UCSD-AML1 (cell line): ENCODE results near the gene DUS3L.
A peak's percentile ranks its signal among the peaks of the same experiment; 100 is the strongest.

Source experiments
- DNase-seq: peaks from one replicate; lab custom pipeline; 2025; ENCODE audit not compliant: unreplicated experiment; lab: John Stamatoyannopoulos, UW

The DUS3L gene

DNA sequence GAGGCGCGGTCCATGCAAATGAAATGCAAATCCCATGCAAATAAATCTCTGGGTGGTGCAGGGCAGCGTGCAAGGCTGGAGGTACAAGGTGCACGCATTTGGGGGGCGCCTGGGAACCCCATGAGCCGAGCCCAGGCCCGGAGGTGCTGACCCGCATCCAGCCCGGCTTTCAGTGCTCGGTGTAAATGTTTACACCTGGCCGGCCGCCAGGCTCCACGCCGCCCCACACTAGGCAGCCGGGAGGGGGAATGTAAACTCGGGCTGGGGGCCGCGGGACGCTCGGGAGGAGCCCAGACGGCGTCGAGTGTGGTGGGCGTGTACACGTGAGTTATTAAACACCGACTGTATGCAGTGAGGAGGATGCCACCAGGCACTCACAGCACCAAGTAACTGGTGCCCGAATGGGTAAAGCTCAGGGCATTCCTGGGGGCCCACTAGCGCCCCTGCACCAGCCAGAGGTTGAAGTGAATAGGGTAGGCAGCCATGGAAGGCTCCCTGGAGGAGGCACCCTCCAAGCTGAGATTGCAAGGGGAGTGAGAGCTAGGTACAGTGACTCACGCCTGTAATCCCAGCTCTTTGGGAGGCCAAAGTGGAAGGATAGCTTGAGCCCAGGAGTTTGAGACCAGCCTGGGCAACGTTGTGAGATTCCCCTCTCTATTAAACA lies 31.4 kb upstream of the DUS3L start:
- no peak for DNase-seq

DNA sequence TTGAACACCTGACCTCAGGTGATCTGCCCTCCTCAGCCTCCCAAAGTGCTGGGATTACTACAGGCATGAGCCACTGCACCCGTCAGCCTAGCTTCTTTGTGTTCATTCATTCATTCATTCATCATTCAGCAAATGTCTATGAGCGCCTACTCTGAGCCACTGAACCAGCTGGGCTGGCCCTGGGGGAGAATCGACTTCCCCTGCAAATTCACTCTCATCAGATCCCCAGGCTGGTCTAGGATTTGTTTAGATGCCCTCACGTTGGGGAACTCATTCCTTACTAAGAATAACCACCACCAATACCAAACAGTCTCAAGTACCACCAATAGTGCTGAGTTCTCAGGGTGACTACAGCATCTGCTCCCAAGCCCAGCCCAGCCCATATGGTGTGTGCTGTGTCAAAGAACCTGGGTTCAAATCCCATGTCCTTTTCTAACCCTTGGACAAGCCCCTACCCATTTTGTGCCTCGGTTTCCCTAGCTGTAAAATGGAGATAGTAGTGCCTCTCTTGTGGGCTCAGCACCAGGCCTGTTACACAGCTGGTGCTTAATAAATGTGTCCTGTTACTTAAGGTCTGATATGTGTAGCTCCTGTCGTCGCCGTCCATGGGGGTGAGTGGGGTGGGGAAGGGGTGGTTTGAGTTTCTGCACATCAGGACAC lies 30.7 kb upstream of the DUS3L start:
- no peak for DNase-seq

DNA sequence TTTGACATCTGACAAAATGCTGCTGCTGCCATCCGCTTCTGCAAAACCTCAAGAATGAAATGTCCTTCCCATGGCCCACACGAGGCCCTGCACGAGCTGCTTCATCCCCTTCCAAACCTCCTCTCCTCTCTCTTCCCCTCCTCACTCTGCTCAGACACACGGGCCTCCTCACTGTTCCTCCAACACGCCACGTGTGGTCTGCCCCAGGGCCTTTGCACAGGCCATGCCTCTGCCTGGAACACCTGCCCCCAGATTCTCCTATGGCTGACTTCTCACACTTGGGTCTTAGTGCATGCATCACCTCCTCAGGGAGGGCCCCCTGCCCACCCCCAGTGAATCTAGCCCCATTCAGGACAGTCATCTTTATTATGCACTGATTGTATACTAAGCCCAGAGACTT lies 29.8 kb upstream of the DUS3L start:
- no peak for DNase-seq

DNA sequence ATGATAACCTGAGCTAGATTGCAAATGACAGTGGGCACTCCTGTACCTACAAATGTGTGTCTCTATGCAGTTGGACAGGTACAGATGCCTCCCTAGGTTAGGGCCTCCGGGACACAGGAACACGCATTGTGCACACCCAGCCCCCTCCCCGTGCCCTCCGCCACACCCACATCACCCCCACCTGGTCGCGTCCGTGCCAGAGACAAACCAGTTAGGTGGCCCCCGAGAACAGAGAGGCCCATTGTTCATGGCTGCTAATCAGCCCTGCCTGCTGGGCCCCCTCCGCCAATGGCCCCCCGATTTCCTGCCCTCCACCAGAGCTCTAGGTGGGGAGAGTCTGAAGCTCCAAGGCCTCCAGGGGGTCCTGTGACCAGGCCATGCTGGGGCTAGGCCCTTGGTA lies 27.6 kb upstream of the DUS3L start:
- DNase-seq: no peak

DNA sequence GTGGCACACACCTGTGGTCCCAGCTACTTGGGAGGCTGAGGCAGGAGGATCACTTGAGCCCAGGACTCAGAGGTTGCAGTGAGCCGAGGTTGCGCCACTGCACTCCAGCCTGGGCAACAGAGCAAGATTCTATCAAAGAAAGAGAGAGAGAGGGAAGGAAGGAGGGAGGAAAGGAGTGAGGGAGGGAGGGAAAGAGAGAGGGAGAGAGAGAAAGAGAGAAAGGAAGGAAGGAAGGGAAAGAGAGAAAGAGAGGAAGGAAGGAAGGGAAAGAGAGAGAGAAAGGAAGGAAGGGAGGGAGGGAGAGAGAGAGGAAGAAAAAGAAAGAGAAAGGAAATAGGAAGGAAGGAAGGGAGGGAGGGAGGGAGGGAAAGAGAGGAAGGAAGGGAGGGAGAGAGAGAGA lies 26.3 kb upstream of the DUS3L start:
- no peak for DNase-seq

DNA sequence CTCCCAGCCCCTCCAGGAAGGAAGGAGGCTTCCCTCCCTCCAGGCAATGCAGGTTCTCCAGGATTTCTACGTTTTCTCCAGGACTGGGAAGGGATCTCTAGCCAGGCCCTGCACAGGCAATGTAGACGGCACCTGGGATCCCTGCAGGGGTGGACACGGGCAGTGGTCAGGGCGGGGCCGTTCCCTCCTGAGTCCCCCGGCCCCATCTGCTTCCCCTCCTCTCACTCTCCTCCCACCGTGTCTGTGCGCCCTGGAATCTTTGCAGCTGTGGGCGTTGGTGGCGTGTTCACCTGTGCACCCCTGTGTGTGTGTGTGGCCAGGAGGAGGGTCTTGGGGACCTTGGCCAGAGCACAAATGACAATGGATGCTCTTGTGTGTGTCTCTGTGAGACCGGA lies 23.9 kb upstream of the DUS3L start:
- no peak for DNase-seq

DNA sequence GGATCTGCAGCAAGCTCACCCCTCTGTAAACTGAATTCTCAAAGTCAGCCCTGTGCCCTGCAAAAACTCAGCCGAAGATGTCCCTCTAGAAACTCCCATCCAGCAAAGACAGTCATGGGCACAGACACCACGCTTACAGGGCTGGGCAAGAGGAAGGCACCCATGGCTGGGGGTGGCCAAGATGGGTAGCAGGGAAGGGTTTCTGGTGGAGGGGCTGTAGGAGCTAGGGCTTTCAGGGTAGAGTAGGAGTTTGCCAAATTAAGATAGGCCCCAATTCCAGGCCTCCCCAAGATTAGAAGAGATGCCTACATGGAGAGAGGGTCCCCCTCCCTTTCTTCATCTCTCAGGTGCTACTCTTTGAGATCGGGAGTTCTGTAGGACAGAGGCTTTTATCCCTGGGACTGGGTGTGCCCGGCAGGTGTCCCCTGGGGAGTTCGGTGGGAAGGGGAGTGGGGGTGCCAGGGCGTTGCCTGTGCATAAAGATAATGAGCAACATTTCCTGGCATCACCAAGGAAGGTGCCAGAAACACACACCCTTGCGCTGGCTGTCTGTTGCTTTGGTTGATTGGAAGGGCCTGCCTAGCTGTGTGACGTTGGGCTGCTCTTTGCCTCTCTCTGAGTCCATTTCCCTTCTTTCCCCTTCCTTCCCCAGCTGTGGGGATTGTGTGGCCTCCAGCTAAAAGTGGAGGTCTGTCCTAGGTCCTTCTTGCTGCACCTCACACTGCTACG lies 23.3 kb upstream of the DUS3L start:
- DNase-seq: no peak

DNA sequence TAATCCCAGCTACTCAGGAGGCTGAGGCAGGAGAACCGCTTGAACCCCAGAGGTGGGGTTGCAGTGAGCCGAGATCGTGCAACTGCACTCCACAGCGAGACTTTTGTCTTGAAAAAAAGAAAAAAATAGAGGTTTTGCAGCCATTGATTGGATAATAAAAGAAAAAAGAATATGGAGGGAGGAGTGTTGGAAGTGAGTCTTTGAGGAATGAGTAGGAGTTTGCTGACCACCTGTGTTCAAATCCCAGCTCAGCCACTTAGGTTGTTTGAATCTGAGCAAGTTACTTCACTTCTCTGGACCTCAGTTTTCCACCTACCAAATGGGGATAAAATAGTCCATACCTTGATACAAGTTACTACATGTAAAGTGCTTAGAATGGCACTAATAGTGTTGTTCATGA lies 20.2 kb upstream of the DUS3L start:
- DNase-seq: no peak

DNA sequence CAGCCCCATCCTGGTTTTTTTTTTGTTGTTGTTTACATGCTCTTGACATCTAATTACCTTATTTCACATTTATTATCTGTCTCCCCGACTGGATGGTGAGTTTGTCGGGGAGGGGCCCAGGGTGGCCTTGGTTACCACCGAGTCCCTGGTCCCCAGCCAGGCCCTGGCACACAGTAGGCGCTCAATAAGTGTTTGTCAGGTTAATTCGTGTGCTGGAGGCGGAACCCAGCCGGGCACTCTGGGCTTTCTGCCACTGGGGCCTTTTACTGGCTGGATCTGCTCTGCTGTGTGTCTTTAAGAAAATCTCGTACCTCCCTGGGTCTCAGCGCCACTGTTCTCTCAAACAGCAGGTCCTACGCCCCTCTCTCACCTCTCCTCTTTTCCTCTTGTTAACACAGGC lies 18.5 kb upstream of the DUS3L start:
- DNase-seq: no peak

DNA sequence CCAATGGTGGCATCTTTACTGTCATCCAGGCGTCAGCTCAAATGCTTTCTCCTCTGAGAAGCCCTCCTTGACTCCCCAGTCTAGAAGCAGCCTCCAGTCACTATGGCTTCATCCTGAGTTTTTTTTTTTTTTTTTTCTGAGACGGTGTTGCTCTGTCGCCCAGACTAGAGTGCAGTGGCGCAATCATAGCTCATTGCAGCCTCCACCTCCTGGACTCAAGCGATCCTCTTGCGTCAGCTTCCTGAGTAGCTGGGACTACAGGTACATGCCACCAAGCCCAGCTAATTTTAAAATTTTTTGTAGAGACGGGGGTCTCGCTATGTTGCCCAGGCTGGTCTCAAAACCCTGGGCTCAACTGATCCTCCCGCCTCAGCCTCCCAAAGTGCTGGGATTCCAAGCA lies 18.1 kb upstream of the DUS3L start:
- DNase-seq: no peak

DNA sequence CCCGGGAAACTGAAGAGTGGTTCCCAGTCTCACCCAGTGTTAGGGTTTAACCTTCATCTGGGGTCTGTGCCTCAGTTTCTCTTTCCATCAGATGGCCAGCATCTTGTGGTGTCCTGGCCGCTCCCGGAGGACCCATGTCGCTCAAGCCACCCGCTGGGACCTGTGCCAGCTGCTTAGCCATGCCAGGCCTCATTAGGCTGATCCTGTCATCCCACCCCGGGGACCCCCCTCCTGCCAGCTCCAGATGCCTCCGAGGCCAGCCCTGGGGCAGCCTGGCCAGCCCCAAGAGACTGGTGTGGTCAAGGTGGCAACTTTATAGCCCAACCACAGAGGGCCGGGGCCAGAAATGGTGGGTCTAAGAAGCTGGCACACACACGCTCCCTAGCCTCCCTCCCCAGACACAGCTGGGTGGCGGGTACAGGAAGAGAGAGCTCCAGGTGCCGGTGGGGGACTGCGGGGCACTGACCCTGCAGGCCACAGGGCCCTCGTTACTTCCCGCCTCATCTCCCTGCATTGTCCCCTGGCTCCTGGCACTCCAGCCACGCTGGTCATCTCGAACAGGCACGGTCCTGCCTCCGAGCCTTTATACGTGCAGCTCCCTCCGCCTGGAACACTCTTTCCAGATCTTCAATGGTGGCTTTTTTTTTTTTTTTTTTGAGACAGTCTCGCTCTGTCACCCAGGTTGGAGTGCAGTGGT lies 17.3 kb upstream of the DUS3L start:
- no peak for DNase-seq

DNA sequence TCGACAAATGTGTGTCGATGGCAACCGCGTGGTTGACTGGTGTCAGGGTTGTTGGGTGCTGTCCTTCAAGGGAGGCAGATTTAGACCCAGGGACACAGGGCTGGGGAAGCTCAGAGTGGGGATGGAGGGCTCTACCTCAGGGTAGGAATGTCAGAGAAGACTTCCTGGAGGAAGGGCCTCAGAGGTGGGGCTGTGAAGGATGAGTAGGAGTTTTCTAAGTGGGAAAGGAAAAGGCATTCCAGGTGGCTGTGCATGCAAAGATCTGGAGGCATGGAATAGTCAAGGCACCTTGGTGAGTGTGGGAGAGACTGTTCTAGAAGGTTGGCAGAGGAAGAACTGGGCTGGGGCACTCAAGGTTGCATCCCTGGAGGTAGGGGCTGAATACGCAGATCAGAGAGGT lies 15.9 kb upstream of the DUS3L start:
- DNase-seq: no peak

DNA sequence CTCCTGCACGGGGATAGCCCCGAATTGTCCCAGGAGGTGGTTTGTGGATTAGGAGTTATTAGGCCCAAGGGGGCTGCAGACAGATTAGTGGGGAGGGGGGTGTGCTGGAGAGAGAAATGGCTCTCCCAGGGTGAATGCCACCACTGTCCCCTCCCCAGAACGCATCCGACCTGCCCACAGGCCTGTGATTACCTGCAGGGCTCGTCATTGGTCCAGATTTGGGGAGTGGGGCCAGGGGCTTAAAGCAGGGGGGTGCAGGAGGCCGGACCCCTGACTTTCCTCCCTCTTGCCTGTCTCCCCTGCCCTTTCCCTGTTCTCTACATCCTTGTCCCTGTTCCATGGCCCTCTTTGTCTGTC lies 15.1 kb upstream of the DUS3L start:
- no peak for DNase-seq

DNA sequence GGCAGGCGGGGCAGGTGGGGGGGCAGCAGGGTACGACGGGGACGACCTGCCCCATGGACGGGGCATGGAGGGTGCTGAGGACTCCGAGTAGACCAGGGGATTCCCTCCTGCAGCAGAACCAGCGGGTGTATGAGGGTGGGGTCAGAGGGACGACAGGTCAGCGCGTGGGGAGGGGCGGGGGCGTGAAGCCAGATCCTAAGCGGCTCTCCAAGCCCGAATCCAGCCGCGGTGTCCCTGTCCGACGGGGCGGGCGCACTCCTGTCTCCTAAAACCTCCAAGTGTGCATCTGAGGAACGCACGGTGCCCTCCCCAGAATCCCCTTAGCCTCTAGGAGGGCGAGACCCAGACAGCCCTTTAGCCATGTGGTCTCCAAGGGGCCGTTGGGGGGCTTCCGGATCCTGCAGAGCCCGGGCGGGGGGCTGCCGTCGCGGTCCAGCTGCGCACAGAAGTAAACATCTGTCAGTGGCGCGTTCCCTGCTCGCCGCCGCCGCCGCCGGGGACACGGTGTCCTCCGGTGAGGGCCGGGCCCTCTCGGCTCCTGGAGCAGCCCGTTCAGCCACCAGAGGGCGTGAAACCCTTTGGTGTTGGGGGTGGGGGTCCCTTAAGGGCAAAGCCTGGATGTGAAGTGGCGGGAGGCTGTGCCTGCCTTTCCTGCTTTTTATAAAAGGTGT lies 14.6 kb upstream of the DUS3L start:
- peak; percentile 69 for DNase-seq

DNA sequence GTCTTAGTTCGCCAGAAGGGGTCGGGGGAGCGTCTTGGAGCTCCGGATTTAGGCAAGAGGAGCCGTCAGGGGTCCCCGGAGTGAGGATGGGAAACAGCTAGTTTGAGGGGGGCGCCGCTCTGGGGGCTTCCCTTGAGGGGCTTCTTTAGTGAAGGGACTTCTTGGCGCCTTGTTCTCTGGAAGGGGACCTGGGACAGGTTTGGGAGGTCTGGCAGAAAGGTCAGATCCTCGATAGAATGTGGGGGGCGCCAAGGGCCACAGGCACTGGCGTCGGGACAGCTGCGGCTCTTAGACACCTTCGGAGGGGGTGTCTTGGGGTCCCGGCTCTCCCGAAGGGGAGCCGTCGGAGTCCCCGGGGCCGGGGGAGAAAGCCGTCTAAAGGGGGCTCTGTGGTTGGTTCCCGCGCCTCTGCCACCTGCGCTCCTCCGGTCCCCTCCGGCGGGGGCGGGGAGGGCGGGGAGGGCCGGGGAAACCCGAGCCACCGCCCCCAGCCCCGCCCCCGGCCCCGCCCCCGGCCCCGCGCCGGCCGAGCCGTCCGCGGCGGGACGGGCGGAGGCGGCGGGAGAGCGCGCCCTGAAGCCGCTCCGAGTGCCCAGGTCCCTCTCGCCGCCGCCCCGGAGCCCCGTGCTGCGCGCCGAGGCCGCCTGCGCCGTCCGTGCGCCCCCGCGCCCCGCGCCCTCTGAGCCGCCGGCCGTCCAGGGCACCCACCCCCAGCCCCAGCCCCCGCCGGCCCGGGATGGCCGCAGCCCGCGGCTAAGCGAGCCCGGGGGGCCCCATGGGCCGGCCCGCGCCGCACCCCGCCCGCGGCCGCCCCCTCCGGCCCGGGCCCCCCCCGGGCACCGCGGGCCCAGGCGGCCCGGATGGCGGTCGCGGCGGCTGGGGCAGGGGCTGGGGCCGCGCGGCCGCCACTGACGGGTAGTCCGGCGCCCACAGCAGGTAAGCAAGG lies 13.8 kb upstream of the DUS3L start, which contains the start of gene NRTN:
NRTN (plus strand) TSS at position 552 of the 946 bp plus-strand sequence. CDS start 19,099 bp downstream, outside the sequence.
- DNase-seq: no peak

DNA sequence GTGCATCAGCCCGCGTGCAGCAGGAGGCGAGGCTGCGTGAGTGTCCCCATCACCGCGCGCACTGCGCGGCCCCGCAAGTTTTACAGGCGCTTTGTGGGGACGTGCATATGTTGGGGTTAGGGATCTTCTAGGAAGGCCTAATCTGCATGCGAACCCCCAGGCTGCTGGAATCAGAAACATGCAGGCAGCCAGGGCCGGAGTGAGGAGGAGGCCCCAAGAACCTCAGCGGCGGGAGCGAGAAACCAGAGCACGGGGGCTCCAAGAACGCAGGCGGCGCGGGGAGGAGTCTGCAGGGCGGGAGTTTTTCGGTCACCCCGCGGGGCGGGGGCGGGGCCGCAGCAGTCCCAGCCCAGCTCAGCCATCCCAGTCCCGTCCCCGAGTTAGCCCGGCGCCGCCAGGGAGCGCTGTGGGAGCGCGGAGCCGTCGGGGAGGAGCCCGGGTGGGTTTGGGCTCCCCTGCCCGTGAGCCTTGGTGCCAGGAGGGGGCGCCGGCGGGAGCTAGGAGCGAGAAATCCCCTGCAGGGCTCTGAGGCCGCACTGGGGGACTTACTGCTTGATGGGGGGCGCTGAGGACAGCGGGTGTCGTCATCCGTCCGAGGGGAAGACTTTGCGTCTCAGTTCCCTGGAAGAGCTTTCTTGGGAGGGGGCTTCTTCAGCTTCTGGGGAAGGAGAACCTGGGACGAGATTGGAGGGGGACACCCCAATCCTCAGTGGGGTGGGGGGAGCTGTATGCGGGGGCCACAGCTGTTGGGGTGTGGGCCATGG lies 13.0 kb upstream of the DUS3L start:
- DNase-seq: peak; percentile 94

DNA sequence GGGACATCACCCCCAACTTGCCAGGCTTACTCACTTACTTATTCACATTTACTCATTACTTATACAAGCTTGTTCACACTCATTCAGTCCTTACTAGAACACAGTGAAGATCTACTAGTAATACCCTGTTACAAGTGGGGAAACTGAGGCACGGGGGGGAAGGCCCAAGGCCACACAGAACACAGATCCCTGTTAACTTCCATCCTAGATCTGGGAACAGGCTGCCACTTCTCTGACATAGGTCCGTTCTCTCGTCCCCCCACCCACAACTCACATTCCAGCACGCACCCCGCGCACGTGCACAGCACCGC lies 12.4 kb upstream of the DUS3L start:
- no peak for DNase-seq

DNA sequence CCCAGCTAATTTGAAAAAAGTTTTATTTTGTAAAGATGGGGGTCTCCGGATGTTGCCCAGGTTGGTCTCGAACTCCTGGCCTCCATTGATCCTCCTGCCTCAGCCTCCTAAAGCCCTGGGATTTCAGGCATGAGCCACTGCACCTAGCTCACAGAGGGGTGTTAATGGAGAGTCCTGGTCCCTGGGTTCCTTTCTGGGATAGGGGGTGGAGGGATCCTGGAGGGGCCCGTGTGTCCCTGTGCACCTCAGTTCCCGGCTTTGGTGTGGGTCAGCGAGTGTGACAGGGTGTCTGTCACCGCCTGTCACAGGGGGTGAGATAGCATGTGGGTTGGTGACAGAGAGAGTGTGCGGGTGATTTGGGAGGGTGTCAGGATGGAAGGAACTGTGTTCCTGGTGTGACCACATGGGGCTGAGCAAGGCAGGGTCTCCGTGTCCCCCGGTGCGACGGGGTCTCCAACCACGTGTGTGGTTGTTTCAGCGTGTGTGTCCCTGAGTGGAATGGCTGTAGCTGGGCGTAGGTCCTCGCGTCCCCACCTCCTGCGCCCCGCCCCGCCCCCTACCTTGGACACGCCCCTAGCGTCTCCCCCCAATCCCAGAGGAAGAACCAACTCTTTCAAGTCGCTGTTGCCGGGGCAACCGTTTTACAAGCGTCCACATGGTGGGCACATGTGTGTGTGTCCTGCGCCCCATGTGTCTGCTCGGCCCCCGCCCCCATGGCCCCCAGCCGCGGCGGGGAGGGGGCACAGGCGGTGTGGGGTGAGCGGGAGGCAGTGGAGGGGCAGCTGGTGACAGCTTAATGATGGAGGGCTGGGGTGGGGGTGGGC lies 11.0 kb upstream of the DUS3L start:
- DNase-seq: no peak
